PC-9 (cell line): ENCODE data around the gene MLYCD.

ENCODE experiments used
- EZH2 ChIP-seq: fragments of 200-600 bp; sonication (generic); IDR thresholded peaks from 2 replicates; pipeline ENCODE4 v1.8.0; 2017; ENCODE audit warnings: antibody characterized with exemption, low read depth
- TF ChIP-seq, protein P1 (sequence below): fragments of 200-600 bp; sonication (generic); conservative IDR thresholded peaks from 2 replicates; pipeline ENCODE4 v1.6.1; 2017; ENCODE audit warnings: mixed run types, antibody characterized with exemption, mild to moderate bottlenecking, moderate library complexity

DNA sequence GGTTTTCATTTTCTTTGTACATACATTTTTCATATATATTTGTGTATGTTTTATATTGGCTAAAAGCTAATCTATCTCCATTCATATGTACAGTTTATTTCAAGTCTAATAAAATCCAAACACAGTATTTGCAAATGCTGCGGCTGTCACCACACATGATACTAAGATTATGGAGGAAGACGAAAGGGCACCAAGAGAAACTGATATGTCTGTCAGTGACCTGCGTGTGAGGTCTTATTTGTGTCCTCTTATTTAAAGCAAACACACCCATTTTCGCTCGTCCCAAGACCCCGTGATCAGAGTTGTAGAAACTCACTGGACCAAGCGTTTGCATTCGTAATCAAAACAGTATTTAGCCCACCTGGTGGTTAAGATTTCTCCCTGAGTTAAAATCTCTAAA, 8.2 kb downstream of the MLYCD start:
- TF ChIP-seq, protein P1, sequence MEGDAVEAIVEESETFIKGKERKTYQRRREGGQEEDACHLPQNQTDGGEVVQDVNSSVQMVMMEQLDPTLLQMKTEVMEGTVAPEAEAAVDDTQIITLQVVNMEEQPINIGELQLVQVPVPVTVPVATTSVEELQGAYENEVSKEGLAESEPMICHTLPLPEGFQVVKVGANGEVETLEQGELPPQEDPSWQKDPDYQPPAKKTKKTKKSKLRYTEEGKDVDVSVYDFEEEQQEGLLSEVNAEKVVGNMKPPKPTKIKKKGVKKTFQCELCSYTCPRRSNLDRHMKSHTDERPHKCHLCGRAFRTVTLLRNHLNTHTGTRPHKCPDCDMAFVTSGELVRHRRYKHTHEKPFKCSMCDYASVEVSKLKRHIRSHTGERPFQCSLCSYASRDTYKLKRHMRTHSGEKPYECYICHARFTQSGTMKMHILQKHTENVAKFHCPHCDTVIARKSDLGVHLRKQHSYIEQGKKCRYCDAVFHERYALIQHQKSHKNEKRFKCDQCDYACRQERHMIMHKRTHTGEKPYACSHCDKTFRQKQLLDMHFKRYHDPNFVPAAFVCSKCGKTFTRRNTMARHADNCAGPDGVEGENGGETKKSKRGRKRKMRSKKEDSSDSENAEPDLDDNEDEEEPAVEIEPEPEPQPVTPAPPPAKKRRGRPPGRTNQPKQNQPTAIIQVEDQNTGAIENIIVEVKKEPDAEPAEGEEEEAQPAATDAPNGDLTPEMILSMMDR, result no peak
- TF ChIP-seq EZH2, result no peak
